Thyroid gland (tissue), 4 donors: Measurements from ENCODE around the gene TRPM2.

Experiments
- POLR2A ChIP-seq, 2 donors: fragments of 450-650 bp; IDR thresholded peaks; one replicate each; pipeline ENCODE4 v1.6.1; 2017; ENCODE audit warnings: antibody characterized with exemption in 2 of 2, mild to moderate bottlenecking in 2 of 2, moderate library complexity in 1 of 2
- TF ChIP-seq, protein P1 (sequence below), 6 experiments: fragments of 200-600 bp in 3 of 6; fragments of 450-650 bp in 3 of 6; sonication (generic) in 3 of 6; IDR thresholded peaks; one replicate each; pipeline ENCODE4 v1.5.1; 2016 to 2019; ENCODE audit warnings: antibody characterized with exemption in 6 of 6, mild to moderate bottlenecking in 2 of 6, inconsistent platforms in 1 of 6, moderate library complexity in 1 of 6

DNA sequence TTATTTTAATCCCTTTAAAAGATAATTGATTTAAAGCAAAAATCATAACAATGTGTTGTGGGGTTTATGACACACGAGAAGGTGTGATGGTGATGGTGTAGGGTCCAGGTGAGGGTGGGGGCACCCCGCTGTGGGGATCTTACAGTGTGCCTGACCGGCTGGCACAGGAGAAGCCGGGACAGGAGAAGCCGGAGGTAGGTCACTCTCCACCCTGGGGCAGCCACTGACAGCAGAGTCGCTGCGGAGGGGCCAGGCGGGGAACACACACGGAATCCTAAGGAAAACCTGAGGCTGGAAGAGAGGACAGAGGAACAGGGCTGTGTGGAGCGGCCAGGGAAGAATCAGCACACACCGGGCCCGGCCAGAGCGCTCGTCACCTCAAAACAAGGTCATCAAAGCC lies 97.6 kb downstream of the TRPM2 start:
- TF ChIP-seq, protein P1, sequence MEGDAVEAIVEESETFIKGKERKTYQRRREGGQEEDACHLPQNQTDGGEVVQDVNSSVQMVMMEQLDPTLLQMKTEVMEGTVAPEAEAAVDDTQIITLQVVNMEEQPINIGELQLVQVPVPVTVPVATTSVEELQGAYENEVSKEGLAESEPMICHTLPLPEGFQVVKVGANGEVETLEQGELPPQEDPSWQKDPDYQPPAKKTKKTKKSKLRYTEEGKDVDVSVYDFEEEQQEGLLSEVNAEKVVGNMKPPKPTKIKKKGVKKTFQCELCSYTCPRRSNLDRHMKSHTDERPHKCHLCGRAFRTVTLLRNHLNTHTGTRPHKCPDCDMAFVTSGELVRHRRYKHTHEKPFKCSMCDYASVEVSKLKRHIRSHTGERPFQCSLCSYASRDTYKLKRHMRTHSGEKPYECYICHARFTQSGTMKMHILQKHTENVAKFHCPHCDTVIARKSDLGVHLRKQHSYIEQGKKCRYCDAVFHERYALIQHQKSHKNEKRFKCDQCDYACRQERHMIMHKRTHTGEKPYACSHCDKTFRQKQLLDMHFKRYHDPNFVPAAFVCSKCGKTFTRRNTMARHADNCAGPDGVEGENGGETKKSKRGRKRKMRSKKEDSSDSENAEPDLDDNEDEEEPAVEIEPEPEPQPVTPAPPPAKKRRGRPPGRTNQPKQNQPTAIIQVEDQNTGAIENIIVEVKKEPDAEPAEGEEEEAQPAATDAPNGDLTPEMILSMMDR (IDR thresholded peaks at IDR 0.05), result no peak
- no peak for TF ChIP-seq POLR2A (IDR thresholded peaks at IDR 0.05)
